GM12878 (cell line): ENCODE measurements around the gene NCF4. TPM values are rescaled to one million over a fixed set of nuclear protein-coding genes. Genes with fewer than 3 reads are reported as not detected.
A peak's percentile ranks its signal among the peaks of the same experiment; 100 is the strongest.

Experiments used
- ATF7 ChIP-seq: fragments of 450-650 bp; IDR thresholded peaks from 2 replicates; pipeline ENCODE4 v1.6.1; 2016; ENCODE audit warnings: low read depth, mild to moderate bottlenecking
- BACH1 ChIP-seq: fragments of 450-650 bp; IDR thresholded peaks from 2 replicates; pipeline ENCODE4 v1.6.1; 2017; ENCODE audit warnings: mild to moderate bottlenecking, borderline replicate concordance
- E2F8 ChIP-seq: fragments of 450-650 bp; IDR thresholded peaks from 2 replicates; pipeline ENCODE4 v1.6.1; 2018; ENCODE audit warnings: mild to moderate bottlenecking, low read depth, moderate library complexity; ENCODE audit not compliant: partially characterized antibody
- GATAD2B ChIP-seq: fragments of 450-650 bp; conservative IDR thresholded peaks from 2 replicates; pipeline ENCODE4 v1.6.1; 2017; ENCODE audit warnings: low read depth, mild to moderate bottlenecking, moderate library complexity
- JUNB ChIP-seq: IDR thresholded peaks from 2 replicates; pipeline ENCODE4 v1.6.1; 2016; ENCODE audit warnings: antibody characterized with exemption, mild to moderate bottlenecking
- KLF5 ChIP-seq: fragments of 450-650 bp; IDR thresholded peaks from 2 replicates; pipeline ENCODE4 v1.6.1; 2014; ENCODE audit warnings: mild to moderate bottlenecking; ENCODE audit not compliant: partially characterized antibody
- MEF2B ChIP-seq: fragments of 450-650 bp; IDR thresholded peaks from 2 replicates; pipeline ENCODE4 v1.6.1; 2018; ENCODE audit warnings: mild to moderate bottlenecking, moderate library complexity; ENCODE audit not compliant: partially characterized antibody, poor library complexity, severe bottlenecking
- MTA2 ChIP-seq: fragments of 450-650 bp; IDR thresholded peaks from 2 replicates; pipeline ENCODE4 v1.6.1; 2016; ENCODE audit warnings: low read depth, mild to moderate bottlenecking, moderate library complexity
- MYB ChIP-seq: fragments of 150-350 bp; IDR thresholded peaks from 2 replicates; pipeline ENCODE4 v1.6.1; 2014; ENCODE audit warnings: mild to moderate bottlenecking, low read depth, low read length, borderline replicate concordance
- NFIC ChIP-seq: IDR thresholded peaks from 2 replicates; pipeline ENCODE4 v1.6.1; 2012; ENCODE audit warnings: low read depth, mild to moderate bottlenecking, inconsistent platforms, low read length, moderate library complexity
- PAX8 ChIP-seq: fragments of 450-650 bp; IDR thresholded peaks from 2 replicates; pipeline ENCODE4 v1.6.1; 2017; ENCODE audit warnings: mild to moderate bottlenecking, moderate library complexity
- POLR2AphosphoS2 ChIP-seq: IDR thresholded peaks from 2 replicates; pipeline ENCODE4 v1.6.1; 2011; ENCODE audit warnings: low read depth, mild to moderate bottlenecking, low read length, improper control_type of control experiment, moderate library complexity
- PRDM15 ChIP-seq: fragments of 450-650 bp; formaldehyde crosslinking; IDR thresholded peaks from 2 replicates; pipeline ENCODE4 v1.4.0; 2020; ENCODE audit warnings: mild to moderate bottlenecking, moderate library complexity
- RAD51 ChIP-seq: fragments of 450-650 bp; IDR thresholded peaks from 2 replicates; pipeline ENCODE4 v1.6.1; 2016; ENCODE audit warnings: moderate library complexity, mild to moderate bottlenecking, inconsistent platforms
- SREBF2 ChIP-seq: IDR thresholded peaks from 2 replicates; pipeline ENCODE4 v1.6.1; 2012; ENCODE audit warnings: mild to moderate bottlenecking, low read length
- STAT3 ChIP-seq: IDR thresholded peaks from 2 replicates; pipeline ENCODE4 v1.6.1; 2011; ENCODE audit warnings: low read depth, low read length, improper control_type of control experiment
- TBL1XR1 ChIP-seq: IDR thresholded peaks from 2 replicates; pipeline ENCODE4 v1.6.1; 2012; ENCODE audit warnings: low read depth, low read length, improper control_type of control experiment
- TCF12 ChIP-seq: IDR thresholded peaks from 2 replicates; pipeline ENCODE4 v1.6.1; 2011; ENCODE audit warnings: low read depth, mild to moderate bottlenecking, low read length
- TCF3 ChIP-seq: IDR thresholded peaks from 2 replicates; pipeline ENCODE4 v1.6.1; 2012; ENCODE audit warnings: low read depth, mild to moderate bottlenecking, low read length, borderline replicate concordance; ENCODE audit not compliant: insufficient read depth
- TCF7 ChIP-seq: IDR thresholded peaks from 2 replicates; pipeline ENCODE4 v1.6.1; 2014; ENCODE audit warnings: antibody characterized with exemption, borderline replicate concordance
- WRNIP1 ChIP-seq: IDR thresholded peaks from 2 replicates; pipeline ENCODE4 v1.6.1; 2011; ENCODE audit warnings: low read depth, low read length, improper control_type of control experiment, borderline replicate concordance
- ZZZ3 ChIP-seq: IDR thresholded peaks from 2 replicates; pipeline ENCODE4 v1.6.1; 2011; ENCODE audit warnings: low read depth; ENCODE audit not compliant: control insufficient read depth, insufficient read length
- polyA plus RNA-seq, 11 experiments: library from polyadenylated mRNA; depleted of rRNA in 4 of 11; unstranded in 6 of 11; stranded (reverse) in 5 of 11; fragments of >200 nt; fragmentation: Nextera tagmentation in 4 of 11; fragmentation: Illumina TruSeq in 1 of 11; extraction: Ambion mirVana in 4 of 11; extraction: Trizol in 1 of 11; gene quantifications; 1 replicate in 1 of 11; 2 replicates in 10 of 11; pipeline versions ENCODE4 v1.2.1 to v1.2.3, GENCODE V29; 2011 to 2016; ENCODE audit warnings: inconsistent platforms in 2 of 11, missing spikeins in 2 of 11, low read depth in 1 of 11
- total RNA-seq, 4 experiments: library from RNA; depleted of rRNA in 3 of 4; stranded (reverse); fragments of >200 nt in 3 of 4; fragmentation: Illumina TruSeq in 1 of 4; extraction: Trizol in 1 of 4; gene quantifications; 2 replicates each; pipeline versions ENCODE4 v1.2.1 to v1.2.3, GENCODE V29; 2013 to 2021

The NCF4 gene
- total and polyA plus RNA-seq, 10 of the 15 experiments (the other 5 are each of a cell fraction or from before 2014, with no cell fraction given): 22.9 to 136 (median 72.5) TPM

GRCh38 chr22:36901411-36902142 lies 40.8 kb downstream of the NCF4 start (continued):
- TF ChIP-seq TBL1XR1 (peak; percentile 67; the same call in 1 of the 2 replicates), POLR2AphosphoS2 (no peak), TCF12 (peak; percentile 77), MEF2B (no peak), STAT3 (peak; percentile 72; the same call in 1 of the 2 replicates), PRDM15 (CRISPR knock-in tag) (no peak), ATF7 (peak; percentile 76), TCF7 (peak; percentile 44; the same call in 1 of the 2 replicates), TCF3 (0 out of 2 replicates have a peak, but pooled peaks have one; percentile 37), NFIC (peak; percentile 77; the same call in 1 of the 2 replicates), BACH1 (0 out of 2 replicates have a peak, but pooled peaks have one; percentile 1), ZZZ3 (no peak), GATAD2B (peak; percentile 65), PAX8 (no peak), KLF5 (peak; percentile 65), MTA2 (peak; percentile 75), SREBF2 (no peak), MYB (peak; percentile 72; the same call in 1 of the 2 replicates), E2F8 (peak; percentile 73), JUNB (peak; percentile 23; the same call in 1 of the 2 replicates), WRNIP1 (0 out of 2 replicates have a peak, but pooled peaks have one; percentile 71), RAD51 (peak; percentile 96)
